H1 (cell line): Measurements from ENCODE around the gene MYLIP. TPM values are rescaled to one million over a fixed set of nuclear protein-coding genes. Genes with fewer than 3 reads are reported as not detected.

Experiments used
- CTCF ChIA-PET: fragments of 300-600 bp; sonication (Branson Sonifier 250); formaldehyde crosslinking; loops from one replicate; lab custom pipeline; 2021; ENCODE audit not compliant: partially characterized antibody; lab: Charles Lee
- POLR2A ChIA-PET: fragments of 300-600 bp; sonication (Branson Sonifier 250); formaldehyde crosslinking; loops from one replicate; lab custom pipeline; 2021; ENCODE audit warnings: inconsistent platforms; ENCODE audit not compliant: partially characterized antibody; lab: Charles Lee
- DNase-seq, 2 experiments: peaks; one replicate each; pipeline versions ENCODE4 v3.0.0 to v3.0.0-alpha.2; 2010 to 2022; ENCODE audit warnings: low spot score in 2 of 2, low read depth in 1 of 2, mixed read lengths in 1 of 2
- FAIRE-seq: peaks from 2 replicates; lab custom pipeline; 2011; peaks lifted over from hg19 to GRCh38; lab: Jason Lieb, UNC
- H2AFZ ChIP-seq: 2 replicates; pipeline ENCODE4 v1.8.1; 2012; ENCODE audit warnings: low read length, inconsistent platforms
- H2AK5ac ChIP-seq: 2 replicates; pipeline ENCODE4 v1.6.1; 2013; ENCODE audit warnings: low read depth, low read length
- H2BK120ac ChIP-seq: replicated peaks from 2 replicates; pipeline ENCODE3; 2013; ENCODE audit warnings: low read depth, low read length, inconsistent platforms
- H2BK12ac ChIP-seq: 2 replicates; pipeline ENCODE4 v1.6.1; 2013; ENCODE audit warnings: low read depth, low read length
- H2BK15ac ChIP-seq: 2 replicates; pipeline ENCODE4 v1.6.1; 2013; ENCODE audit warnings: low read length
- H2BK20ac ChIP-seq: 2 replicates; pipeline ENCODE4 v1.6.1; 2013; ENCODE audit warnings: low read length
- H2BK5ac ChIP-seq: 2 replicates; pipeline ENCODE4 v1.6.1; 2013; ENCODE audit warnings: low read depth, low read length
- H3K14ac ChIP-seq: 2 replicates; pipeline ENCODE4 v1.6.1; 2013; ENCODE audit warnings: inconsistent platforms; ENCODE audit not compliant: insufficient read length
- H3K18ac ChIP-seq: 2 replicates; pipeline ENCODE4 v1.6.1; 2013; ENCODE audit warnings: low read length; ENCODE audit errors: extremely low read depth
- H3K23ac ChIP-seq: 2 replicates; pipeline ENCODE4 v1.6.1; 2013; ENCODE audit warnings: inconsistent platforms; ENCODE audit not compliant: insufficient read length
- H3K23me2 ChIP-seq: 2 replicates; pipeline ENCODE4 v1.6.1; 2013; ENCODE audit warnings: low read depth, low read length
- H3K27ac ChIP-seq: 2 replicates; pipeline ENCODE4 v1.6.1; 2011; ENCODE audit warnings: low read depth, low read length, inconsistent platforms
- H3K27me3 ChIP-seq, 4 experiments: replicated peaks in 1 of 4; 1 replicate in 1 of 4; 2 replicates in 3 of 4; pipeline versions ENCODE4 v1.6.1 to v1.8.1; 2011 to 2013; ENCODE audit warnings: low read length in 3 of 4, mild to moderate bottlenecking in 3 of 4, inconsistent platforms in 2 of 4, mixed read lengths in 2 of 4, moderate library complexity in 1 of 4; ENCODE audit not compliant: control insufficient read depth in 3 of 4, insufficient read depth in 3 of 4; ENCODE audit errors: extremely low read depth in 1 of 4
- H3K36me3 ChIP-seq, 4 experiments: 2 replicates each; pipeline versions ENCODE4 v1.6.1 to v1.8.1; 2011 to 2013; ENCODE audit warnings: mild to moderate bottlenecking in 4 of 4, low read length in 3 of 4, moderate library complexity in 2 of 4, control low read depth in 1 of 4, inconsistent platforms in 1 of 4; ENCODE audit not compliant: insufficient read depth in 4 of 4, control insufficient read depth in 2 of 4
- H3K4ac ChIP-seq: replicated peaks from 2 replicates; pipeline ENCODE3; 2013; ENCODE audit warnings: low read length, low read depth, mixed read lengths, inconsistent platforms; ENCODE audit not compliant: insufficient read length
- H3K4me1 ChIP-seq, 4 experiments: replicated peaks in 1 of 4; 1 replicate in 1 of 4; 2 replicates in 3 of 4; pipeline versions ENCODE4 v1.6.1 to v1.8.1; 2011 to 2013; ENCODE audit warnings: low read length in 3 of 4, inconsistent platforms in 2 of 4, mixed read lengths in 1 of 4; ENCODE audit not compliant: insufficient read depth in 4 of 4, control insufficient read depth in 3 of 4
- H3K4me2 ChIP-seq, 2 experiments: 2 replicates each; pipeline versions ENCODE4 v1.6.1 to v1.8.1; 2011 to 2013; ENCODE audit warnings: low read depth in 2 of 2, low read length in 2 of 2, control low read depth in 1 of 2, inconsistent platforms in 1 of 2, mild to moderate bottlenecking in 1 of 2; ENCODE audit not compliant: insufficient read depth in 1 of 2
- H3K4me3 ChIP-seq, 4 experiments: fragments of 200-600, 300-600 bp in 1 of 4; sonication (generic), shearing (Covaris generic), sonication (Bioruptor Twin) in 1 of 4; 2 replicates each; pipeline versions ENCODE4 v1.5.1 to v1.8.1; 2011 to 2016; ENCODE audit warnings: low read length in 4 of 4, low read depth in 3 of 4, control low read depth in 2 of 4, inconsistent platforms in 2 of 4, mild to moderate bottlenecking in 2 of 4, mixed read lengths in 1 of 4, moderate library complexity in 1 of 4; ENCODE audit not compliant: insufficient read depth in 2 of 4; ENCODE audit errors: extremely low read depth in 1 of 4
- H3K56ac ChIP-seq: replicated peaks from 2 replicates; pipeline ENCODE3; 2013; ENCODE audit warnings: low read depth, mild to moderate bottlenecking, mixed read lengths, low read length, inconsistent platforms; ENCODE audit not compliant: insufficient read length
- H3K79me1 ChIP-seq: 2 replicates; pipeline ENCODE4 v1.6.1; 2013; ENCODE audit warnings: low read depth, low read length, control low read depth
- H3K79me2 ChIP-seq, 2 experiments: 2 replicates each; pipeline versions ENCODE4 v1.6.1 to v1.8.1; 2012 to 2013; ENCODE audit warnings: low read length in 2 of 2, mild to moderate bottlenecking in 2 of 2, inconsistent platforms in 1 of 2; ENCODE audit not compliant: insufficient read depth in 2 of 2, control insufficient read depth in 1 of 2
- H3K9ac ChIP-seq, 4 experiments: replicated peaks in 1 of 4; 1 replicate in 1 of 4; 2 replicates in 3 of 4; pipeline versions ENCODE4 v1.6.1 to v1.8.1; 2011 to 2013; ENCODE audit warnings: low read depth in 3 of 4, low read length in 3 of 4, control low read depth in 2 of 4, mild to moderate bottlenecking in 2 of 4, moderate library complexity in 2 of 4, inconsistent platforms in 1 of 4; ENCODE audit errors: extremely low read depth in 1 of 4
- H3K9me3 ChIP-seq, 2 experiments: 2 replicates each; pipeline versions ENCODE4 v1.6.1 to v1.8.1; 2012 to 2013; ENCODE audit warnings: mild to moderate bottlenecking in 2 of 2, moderate library complexity in 2 of 2, control low read depth in 1 of 2, inconsistent platforms in 1 of 2, low read depth in 1 of 2, low read length in 1 of 2, mixed read lengths in 1 of 2; ENCODE audit not compliant: insufficient read depth in 2 of 2
- H4K20me1 ChIP-seq, 2 experiments: replicated peaks in 1 of 2; 2 replicates each; pipeline versions ENCODE3 to v1.8.1; 2011 to 2013; ENCODE audit warnings: inconsistent platforms in 2 of 2, low read length in 2 of 2, mild to moderate bottlenecking in 1 of 2; ENCODE audit not compliant: insufficient read depth in 2 of 2, control insufficient read depth in 1 of 2
- H4K5ac ChIP-seq: 2 replicates; pipeline ENCODE4 v1.6.1; 2013; ENCODE audit warnings: low read length, low read depth, mixed read lengths, inconsistent platforms; ENCODE audit not compliant: insufficient read length
- H4K8ac ChIP-seq: 2 replicates; pipeline ENCODE4 v1.8.0; 2013; ENCODE audit warnings: mild to moderate bottlenecking, moderate library complexity, low read length, inconsistent platforms; ENCODE audit not compliant: insufficient read depth; ENCODE audit errors: extremely low read depth
- H4K91ac ChIP-seq: replicated peaks from 2 replicates; pipeline ENCODE3; 2013; ENCODE audit warnings: low read length, mixed read lengths, inconsistent platforms; ENCODE audit not compliant: insufficient read length
- CHD1 ChIP-seq: IDR thresholded peaks from 2 replicates; pipeline ENCODE4 v1.6.1; 2012; ENCODE audit warnings: low read depth, low read length, improper control_type of control experiment
- CHD2 ChIP-seq: IDR thresholded peaks from 2 replicates; pipeline ENCODE4 v1.6.1; 2012; ENCODE audit warnings: low read length, improper control_type of control experiment
- EGR1 ChIP-seq: IDR thresholded peaks from 2 replicates; pipeline ENCODE4 v1.6.1; 2011; ENCODE audit warnings: low read depth, low read length, borderline replicate concordance
- KDM1A ChIP-seq: fragments of 200-600, 300-600 bp; sonication (generic); IDR thresholded peaks from 2 replicates; pipeline ENCODE4 v1.7.1; 2016; ENCODE audit warnings: mild to moderate bottlenecking, low read length, borderline replicate concordance
- PHF8 ChIP-seq: fragments of 200-600 bp; sonication (generic); conservative IDR thresholded peaks from 2 replicates; pipeline ENCODE4 v1.7.1; 2012; ENCODE audit warnings: low read depth, mild to moderate bottlenecking, inconsistent platforms, low read length, moderate library complexity
- RXRA ChIP-seq: IDR thresholded peaks from 2 replicates; pipeline ENCODE4 v1.6.1; 2011; ENCODE audit warnings: low read depth, mild to moderate bottlenecking, low read length, moderate library complexity; ENCODE audit not compliant: insufficient read depth
- SP2 ChIP-seq: IDR thresholded peaks from 2 replicates; pipeline ENCODE4 v1.6.1; 2012; ENCODE audit warnings: mild to moderate bottlenecking, low read length, inconsistent platforms
- TAF7 ChIP-seq: optimal IDR thresholded peaks from 2 replicates; pipeline ENCODE3; 2011; ENCODE audit warnings: low read depth, mild to moderate bottlenecking, inconsistent platforms, low read length, moderate library complexity, borderline replicate concordance
- WGBS, 2 experiments: shearing (Covaris generic) in 1 of 2; methylation state at CpG; one replicate each; pipeline versions ENCODE4 v1.1.6 to v1.1.7; 2013 to 2015; ENCODE audit warnings: low lambda C conversion rate in 2 of 2, mixed read lengths in 2 of 2, inconsistent platforms in 1 of 2, low coverage in 1 of 2, missing lambda C conversion rate in 1 of 2; ENCODE audit not compliant: insufficient replicate concordance in 2 of 2, insufficient coverage in 1 of 2, insufficient read length in 1 of 2; ENCODE audit errors: extremely low coverage in 1 of 2, missing lambda C conversion rate in 1 of 2; 5-methylcytosine and 5-hydroxymethylcytosine counted together
- polyA plus RNA-seq, 7 experiments: library from polyadenylated mRNA; depleted of rRNA in 3 of 7; stranded (reverse) in 5 of 7; unstranded in 2 of 7; fragments of >200 nt in 5 of 7; fragments of 200-250 nt in 2 of 7; gene quantifications; 1 replicate in 5 of 7; 2 replicates in 1 of 7; 4 replicates in 1 of 7; pipeline versions ENCODE4 v1.2.1 to v1.2.3, GENCODE V29; 2011 to 2013; ENCODE audit warnings: missing spikeins in 2 of 7, mixed read lengths in 2 of 7
- total RNA-seq: library from RNA; stranded (reverse); fragmentation: NEBNext Ultra II Directional; extraction: Animal tissue kit (Norgen Biotek cat#: 25700); gene quantifications from 2 replicates; pipeline ENCODE4 v1.2.1, GENCODE V29; 2021

MYLIP gene
- total and polyA plus RNA-seq, 2 of the 8 experiments (the other 6 are each of a cell fraction or from before 2014, with no cell fraction given) = 21.1 to 26.9 TPM

DNA sequence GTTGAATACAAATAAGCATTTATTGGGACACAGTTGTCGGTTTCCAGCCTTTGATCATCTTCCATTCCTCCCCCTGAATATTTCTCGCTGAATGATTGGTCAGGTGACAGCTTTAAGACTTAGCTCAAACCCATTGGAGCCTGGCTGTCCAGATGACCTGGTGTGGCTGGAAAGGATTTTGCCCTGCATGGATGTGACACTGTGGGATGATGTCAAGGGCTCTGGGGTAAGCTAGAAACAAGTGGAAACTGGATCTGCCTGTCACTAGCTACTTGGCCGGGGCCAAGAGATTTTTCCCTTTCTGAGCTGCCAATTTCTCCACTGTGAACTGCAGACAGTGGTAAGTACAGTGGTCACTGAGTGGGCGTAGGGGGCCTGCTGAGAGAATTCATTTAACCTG, 41.9 kb upstream of the MYLIP start:
- Histone ChIP-seq H3K9me3 (no peaks in the 10 kb centered on the region), H3K23me2 (no peaks in the 10 kb centered on the region; the same call in 1 of the 2 replicates), H4K5ac (no peak overlapping the region), H3K56ac (no peak overlapping the region), H2BK20ac (no peak overlapping the region), H3K18ac (no peak overlapping the region), H3K9ac (no peak overlapping the region), H3K4me3 (no peak overlapping the region), H2BK12ac (no peak overlapping the region), H3K36me3 (no peaks in the 10 kb centered on the region; a peak in 1 of 8 replicates), H2BK15ac (no peak overlapping the region), H4K8ac (no peak overlapping the region), H4K20me1 (no peaks in the 10 kb centered on the region), H2BK5ac (no peak overlapping the region), H2AK5ac (no peak overlapping the region), H3K27me3 (no peaks in the 10 kb centered on the region), H2BK120ac (no peak overlapping the region), H3K4me2 (no peak overlapping the region), H3K79me1 (no peaks in the 10 kb centered on the region), H4K91ac (no peak overlapping the region), H3K79me2 (no peaks in the 10 kb centered on the region), H3K4ac (no peak overlapping the region), H2AFZ (no peak overlapping the region), H3K4me1 (no peaks in the 10 kb centered on the region), H3K27ac (no peak overlapping the region), H3K14ac (no peak overlapping the region), H3K23ac (no peak overlapping the region)
- DNase-seq = no peak
- CTCF ChIA-PET = interaction anchor here (0.7 to 1.1 kb wide), 2 partner anchors 28 to 154 kb away, joined by 3 read pairs; no protein-coding TSS in a partner anchor
- TF ChIP-seq RXRA = no peak
- TF ChIP-seq EGR1 = no peak
- TF ChIP-seq KDM1A = no peak
- no peak for TF ChIP-seq PHF8
- no peak for TF ChIP-seq CHD2
- no peak for TF ChIP-seq CHD1
- no peak for TF ChIP-seq TAF7
- TF ChIP-seq SP2 = no peak
- POLR2A ChIA-PET = interaction anchor here (1.4 kb wide), 1 partner anchor 20 kb away, joined by 3 read pairs; no protein-coding TSS in a partner anchor
- 59% methylated on average over 4 of the region's 4 CpGs; no CpG with 5 or more reads in 1 of the 2 experiments for WGBS, 2 experiments
- FAIRE-seq = no peak
